MM.1S (cell line): ENCODE data around the gene KLHL7.

Experiments used
- DNase-seq: peaks from one replicate; pipeline ENCODE4 v3.0.0-alpha.2; 2015
- H2AFZ ChIP-seq: fragments of 300-600 bp; sonication (generic); 2 replicates; pipeline ENCODE4 v1.6.0; 2016; ENCODE audit warnings: antibody characterized with exemption, low read length
- H3F3A ChIP-seq: fragments of 300-600 bp; sonication (generic); 2 replicates; pipeline ENCODE4 v1.6.1; 2016; ENCODE audit warnings: mild to moderate bottlenecking, antibody characterized with exemption, low read length, moderate library complexity, mixed read lengths; ENCODE audit not compliant: insufficient read depth
- H3K27ac ChIP-seq: fragments of 300-600 bp; sonication (generic); 2 replicates; pipeline ENCODE4 v1.5.1; 2016; ENCODE audit warnings: mild to moderate bottlenecking, low read length
- H3K27me3 ChIP-seq: fragments of 300-600 bp; sonication (generic); replicated peaks from 2 replicates; pipeline ENCODE4 v1.6.0; 2016; ENCODE audit warnings: low read length; ENCODE audit not compliant: insufficient read depth
- H3K36me3 ChIP-seq: fragments of 300-600 bp; sonication (generic); replicated peaks from 2 replicates; pipeline ENCODE4 v1.6.1; 2016; ENCODE audit warnings: mild to moderate bottlenecking, low read length, mixed read lengths; ENCODE audit not compliant: insufficient read depth
- H3K4me1 ChIP-seq: fragments of 300-600 bp; sonication (generic); 2 replicates; pipeline ENCODE4 v1.6.1; 2016; ENCODE audit warnings: low read length, mixed read lengths
- H3K4me2 ChIP-seq: fragments of 300-600 bp; sonication (generic); 2 replicates; pipeline ENCODE4 v1.6.0; 2016; ENCODE audit warnings: low read depth, low read length
- H3K4me3 ChIP-seq: fragments of 300-600 bp; sonication (generic); 2 replicates; pipeline ENCODE4 v1.5.1; 2016; ENCODE audit warnings: low read length, mixed read lengths
- H3K79me2 ChIP-seq: fragments of 300-600 bp; sonication (generic); 2 replicates; pipeline ENCODE4 v1.6.1; 2016; ENCODE audit warnings: mixed run types, low read length, mixed read lengths
- H3K9ac ChIP-seq: fragments of 300-600 bp; sonication (generic); 2 replicates; pipeline ENCODE4 v1.6.1; 2016; ENCODE audit warnings: low read length, mixed read lengths
- H3K9me2 ChIP-seq: fragments of 300-600 bp; sonication (generic); replicated peaks from 2 replicates; pipeline ENCODE4 v1.6.1; 2016; ENCODE audit warnings: mild to moderate bottlenecking, low read length, mixed read lengths; ENCODE audit not compliant: insufficient read depth
- H3K9me3 ChIP-seq: fragments of 300-600 bp; sonication (generic); replicated peaks from 2 replicates; pipeline ENCODE4 v1.6.1; 2016; ENCODE audit warnings: mild to moderate bottlenecking, low read length, mixed read lengths; ENCODE audit not compliant: insufficient read depth
- H4K20me1 ChIP-seq: fragments of 300-600 bp; sonication (generic); 2 replicates; pipeline ENCODE4 v1.6.1; 2016; ENCODE audit warnings: mild to moderate bottlenecking, low read length, moderate library complexity, mixed read lengths; ENCODE audit not compliant: insufficient read depth
- EZH2 ChIP-seq: fragments of 300-600 bp; sonication (generic); optimal IDR thresholded peaks from 2 replicates; pipeline ENCODE3; 2017; ENCODE audit warnings: low read depth, mild to moderate bottlenecking, antibody characterized with exemption, low read length, mixed read lengths
- EZH2phosphoT487 ChIP-seq: fragments of 300-600 bp; sonication (generic); IDR thresholded peaks from 2 replicates; pipeline ENCODE4 v1.6.1; 2018; ENCODE audit warnings: antibody characterized with exemption, low read length
- TF ChIP-seq, protein P1 (sequence below): fragments of 300-600 bp; sonication (generic); IDR thresholded peaks from 2 replicates; pipeline ENCODE4 v1.5.1; 2016; ENCODE audit warnings: antibody characterized with exemption, low read length, mixed read lengths

The KLHL7 gene

GRCh38 chr7:23106823-23107663 is 1.5 kb downstream of the KLHL7 start:
- Histone ChIP-seq H4K20me1 (no peaks in the 10 kb centered on the region), H3K4me3 (peak overlapping the region; percentile 98), H3K9ac (peak overlapping the region; percentile 88; the same call in 1 of the 2 replicates), H3K9me2 (no peaks in the 10 kb centered on the region), H3K27ac (no peak overlapping the region; the same call in 1 of the 2 replicates), H3F3A (peaks cover 11% of the 10 kb centered on the region), H3K9me3 (no peaks in the 10 kb centered on the region), H2AFZ (peak overlapping the region; percentile 99), H3K79me2 (peaks cover 42% of the 10 kb centered on the region), H3K36me3 (no peaks in the 10 kb centered on the region), H3K4me1 (peaks cover 11% of the 10 kb centered on the region; the same call in 1 of the 2 replicates), H3K27me3 (no peaks in the 10 kb centered on the region), H3K4me2 (peak overlapping the region; percentile 90)
- TF ChIP-seq EZH2phosphoT487 = no peak
- TF ChIP-seq EZH2 = no peak
- TF ChIP-seq, protein P1, sequence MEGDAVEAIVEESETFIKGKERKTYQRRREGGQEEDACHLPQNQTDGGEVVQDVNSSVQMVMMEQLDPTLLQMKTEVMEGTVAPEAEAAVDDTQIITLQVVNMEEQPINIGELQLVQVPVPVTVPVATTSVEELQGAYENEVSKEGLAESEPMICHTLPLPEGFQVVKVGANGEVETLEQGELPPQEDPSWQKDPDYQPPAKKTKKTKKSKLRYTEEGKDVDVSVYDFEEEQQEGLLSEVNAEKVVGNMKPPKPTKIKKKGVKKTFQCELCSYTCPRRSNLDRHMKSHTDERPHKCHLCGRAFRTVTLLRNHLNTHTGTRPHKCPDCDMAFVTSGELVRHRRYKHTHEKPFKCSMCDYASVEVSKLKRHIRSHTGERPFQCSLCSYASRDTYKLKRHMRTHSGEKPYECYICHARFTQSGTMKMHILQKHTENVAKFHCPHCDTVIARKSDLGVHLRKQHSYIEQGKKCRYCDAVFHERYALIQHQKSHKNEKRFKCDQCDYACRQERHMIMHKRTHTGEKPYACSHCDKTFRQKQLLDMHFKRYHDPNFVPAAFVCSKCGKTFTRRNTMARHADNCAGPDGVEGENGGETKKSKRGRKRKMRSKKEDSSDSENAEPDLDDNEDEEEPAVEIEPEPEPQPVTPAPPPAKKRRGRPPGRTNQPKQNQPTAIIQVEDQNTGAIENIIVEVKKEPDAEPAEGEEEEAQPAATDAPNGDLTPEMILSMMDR = no peak
- no peak for DNase-seq

GRCh38 chr7:23107781-23108180 is 2.2 kb downstream of the KLHL7 start:
- Histone ChIP-seq H3K4me2 (peak overlapping the region; percentile 90; the same call in 1 of the 2 replicates), H3K79me2 (peaks cover 42% of the 10 kb centered on the region), H3K27ac (no peak overlapping the region), H3K36me3 (no peaks in the 10 kb centered on the region), H3K27me3 (no peaks in the 10 kb centered on the region), H3K9me3 (no peaks in the 10 kb centered on the region), H3K4me3 (no peak overlapping the region), H3K4me1 (peaks cover 11% of the 10 kb centered on the region; the same call in 1 of the 2 replicates), H3K9ac (no peak overlapping the region), H3K9me2 (no peaks in the 10 kb centered on the region), H2AFZ (no peak overlapping the region), H4K20me1 (no peaks in the 10 kb centered on the region), H3F3A (peaks cover 11% of the 10 kb centered on the region)
- no peak for DNase-seq
- no peak for TF ChIP-seq EZH2phosphoT487
- TF ChIP-seq EZH2 = no peak
- TF ChIP-seq, protein P1 = no peak

- no peak overlapping the region for H3K27ac ChIP-seq
These were observed 3.4 kb downstream of the KLHL7 start for GRCh38 chr7:23108995-23109394.

More at GRCh38 chr7:23108995-23109394, 3.4 kb downstream of the KLHL7 start:
- H3K9me2 ChIP-seq = no peaks in the 10 kb centered on the region
- H2AFZ ChIP-seq = no peak overlapping the region
- H3K36me3 ChIP-seq = no peaks in the 10 kb centered on the region
- H3K79me2 ChIP-seq = peaks cover 42% of the 10 kb centered on the region
- no peak overlapping the region for H3K4me2 ChIP-seq
- TF ChIP-seq, protein P1 = no peak
- TF ChIP-seq EZH2 (no peak), EZH2phosphoT487 (no peak)
- H3K27me3 ChIP-seq = no peaks in the 10 kb centered on the region
- DNase-seq = no peak
- no peak overlapping the region for H3K4me3 ChIP-seq
- no peaks in the 10 kb centered on the region for H3K9me3 ChIP-seq
- peaks cover 11% of the 10 kb centered on the region for H3F3A ChIP-seq
- H3K4me1 ChIP-seq = peaks cover 11% of the 10 kb centered on the region; the same call in 1 of the 2 replicates
- H4K20me1 ChIP-seq = no peaks in the 10 kb centered on the region
- H3K9ac ChIP-seq = no peak overlapping the region
